DND-41 (cell line): ENCODE data around the gene TEKT3.

Source experiments
- ATAC-seq: fragments of 200-7000 bp; cut with Tn5 transposase; 3 replicates; pipeline ENCODE4 v1.9.1; 2021; ENCODE audit warnings: low read depth; ENCODE audit not compliant: insufficient read depth
- DNase-seq: peaks from one replicate; pipeline ENCODE4 v3.0.0-alpha.2; 2020
- H2AFZ ChIP-seq: 2 replicates; pipeline ENCODE4 v1.6.0; 2012; ENCODE audit warnings: low read depth, low read length
- H3K27ac ChIP-seq: 2 replicates; pipeline ENCODE4 v1.5.1; 2012; ENCODE audit warnings: low read length, inconsistent platforms
- H3K27me3 ChIP-seq: fragments of 200-600 bp; sonication (generic); 2 replicates; pipeline ENCODE4 v1.6.0; 2012; ENCODE audit warnings: low read length, mild to moderate bottlenecking, inconsistent platforms; ENCODE audit not compliant: insufficient read depth, poor library complexity
- H3K36me3 ChIP-seq: 2 replicates; pipeline ENCODE4 v1.5.1; 2012; ENCODE audit warnings: low read length, inconsistent platforms; ENCODE audit not compliant: insufficient read depth
- H3K4me1 ChIP-seq: 2 replicates; pipeline ENCODE4 v1.5.1; 2012; ENCODE audit warnings: mild to moderate bottlenecking, low read length; ENCODE audit not compliant: insufficient read depth
- H3K4me2 ChIP-seq: 2 replicates; pipeline ENCODE4 v1.6.0; 2012; ENCODE audit warnings: mild to moderate bottlenecking, moderate library complexity, low read length, inconsistent platforms; ENCODE audit not compliant: insufficient read depth
- H3K4me3 ChIP-seq, 2 experiments: fragments of 200-600 bp in 1 of 2; shearing (Covaris generic) in 1 of 2; 2 replicates each; pipeline ENCODE4 v1.5.1; 2012 to 2016; ENCODE audit warnings: inconsistent platforms in 2 of 2, low read length in 2 of 2, mild to moderate bottlenecking in 2 of 2, low read depth in 1 of 2, moderate library complexity in 1 of 2
- H3K79me2 ChIP-seq: 2 replicates; pipeline ENCODE4 v1.6.0; 2012; ENCODE audit warnings: low read length, inconsistent platforms; ENCODE audit not compliant: insufficient read depth
- H3K9ac ChIP-seq: 2 replicates; pipeline ENCODE4 v1.6.0; 2012; ENCODE audit warnings: low read depth, mild to moderate bottlenecking, inconsistent platforms, low read length, moderate library complexity
- H3K9me3 ChIP-seq: 2 replicates; pipeline ENCODE4 v1.5.1; 2012; ENCODE audit warnings: low read length, moderate library complexity, mild to moderate bottlenecking, inconsistent platforms; ENCODE audit not compliant: insufficient read depth, severe bottlenecking
- H4K20me1 ChIP-seq: 2 replicates; pipeline ENCODE4 v1.6.0; 2012; ENCODE audit warnings: low read length; ENCODE audit not compliant: insufficient read depth
- EZH2 ChIP-seq: IDR thresholded peaks from 3 replicates; pipeline ENCODE4 v1.6.1; 2012; ENCODE audit warnings: borderline replicate concordance, low read depth, mild to moderate bottlenecking, moderate library complexity, low read length, inconsistent platforms; ENCODE audit not compliant: severe bottlenecking
- TF ChIP-seq, protein P1 (sequence below): IDR thresholded peaks from 2 replicates; pipeline ENCODE4 v1.5.1; 2012; ENCODE audit warnings: borderline replicate concordance, low read length, moderate library complexity, mild to moderate bottlenecking; ENCODE audit not compliant: poor library complexity, severe bottlenecking; ENCODE audit errors: extremely low read depth

Gene TEKT3

DNA sequence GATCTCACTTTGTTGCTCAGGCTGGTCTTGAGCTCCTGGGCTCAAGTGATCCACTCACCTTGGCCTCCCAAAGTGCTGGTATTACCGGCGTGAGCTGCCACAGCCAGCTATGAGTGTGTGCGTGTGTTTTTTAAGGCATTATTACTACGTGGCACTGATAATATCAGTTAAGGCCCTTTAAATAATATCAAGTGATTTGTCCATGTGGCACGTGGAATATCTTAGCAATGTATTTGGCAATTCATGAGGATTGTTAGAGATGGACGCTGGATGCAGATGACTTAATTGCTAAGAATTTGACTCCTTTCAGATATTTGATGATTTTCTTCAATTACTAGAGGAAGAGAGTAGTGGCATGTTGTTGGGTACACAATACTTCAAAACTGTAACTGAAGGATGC, 50.8 kb downstream of the TEKT3 start:
- H3K9me3 ChIP-seq: no peaks in the 10 kb centered on the region
- ATAC-seq (no peak), DNase-seq (no peak)
- H3K36me3 ChIP-seq: no peaks in the 10 kb centered on the region
- no peak overlapping the region for H3K27ac ChIP-seq
- no peak overlapping the region for H3K4me2 ChIP-seq
- H3K79me2 ChIP-seq: no peaks in the 10 kb centered on the region
- no peaks in the 10 kb centered on the region for H3K4me1 ChIP-seq
- no peaks in the 10 kb centered on the region for H4K20me1 ChIP-seq
- H3K9ac ChIP-seq: no peak overlapping the region
- no peak overlapping the region for H2AFZ ChIP-seq
- H3K4me3 ChIP-seq: no peak overlapping the region
- peaks cover 4% of the 10 kb centered on the region for H3K27me3 ChIP-seq
- TF ChIP-seq, protein P1, sequence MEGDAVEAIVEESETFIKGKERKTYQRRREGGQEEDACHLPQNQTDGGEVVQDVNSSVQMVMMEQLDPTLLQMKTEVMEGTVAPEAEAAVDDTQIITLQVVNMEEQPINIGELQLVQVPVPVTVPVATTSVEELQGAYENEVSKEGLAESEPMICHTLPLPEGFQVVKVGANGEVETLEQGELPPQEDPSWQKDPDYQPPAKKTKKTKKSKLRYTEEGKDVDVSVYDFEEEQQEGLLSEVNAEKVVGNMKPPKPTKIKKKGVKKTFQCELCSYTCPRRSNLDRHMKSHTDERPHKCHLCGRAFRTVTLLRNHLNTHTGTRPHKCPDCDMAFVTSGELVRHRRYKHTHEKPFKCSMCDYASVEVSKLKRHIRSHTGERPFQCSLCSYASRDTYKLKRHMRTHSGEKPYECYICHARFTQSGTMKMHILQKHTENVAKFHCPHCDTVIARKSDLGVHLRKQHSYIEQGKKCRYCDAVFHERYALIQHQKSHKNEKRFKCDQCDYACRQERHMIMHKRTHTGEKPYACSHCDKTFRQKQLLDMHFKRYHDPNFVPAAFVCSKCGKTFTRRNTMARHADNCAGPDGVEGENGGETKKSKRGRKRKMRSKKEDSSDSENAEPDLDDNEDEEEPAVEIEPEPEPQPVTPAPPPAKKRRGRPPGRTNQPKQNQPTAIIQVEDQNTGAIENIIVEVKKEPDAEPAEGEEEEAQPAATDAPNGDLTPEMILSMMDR: no peak
- no peak for TF ChIP-seq EZH2

DNA sequence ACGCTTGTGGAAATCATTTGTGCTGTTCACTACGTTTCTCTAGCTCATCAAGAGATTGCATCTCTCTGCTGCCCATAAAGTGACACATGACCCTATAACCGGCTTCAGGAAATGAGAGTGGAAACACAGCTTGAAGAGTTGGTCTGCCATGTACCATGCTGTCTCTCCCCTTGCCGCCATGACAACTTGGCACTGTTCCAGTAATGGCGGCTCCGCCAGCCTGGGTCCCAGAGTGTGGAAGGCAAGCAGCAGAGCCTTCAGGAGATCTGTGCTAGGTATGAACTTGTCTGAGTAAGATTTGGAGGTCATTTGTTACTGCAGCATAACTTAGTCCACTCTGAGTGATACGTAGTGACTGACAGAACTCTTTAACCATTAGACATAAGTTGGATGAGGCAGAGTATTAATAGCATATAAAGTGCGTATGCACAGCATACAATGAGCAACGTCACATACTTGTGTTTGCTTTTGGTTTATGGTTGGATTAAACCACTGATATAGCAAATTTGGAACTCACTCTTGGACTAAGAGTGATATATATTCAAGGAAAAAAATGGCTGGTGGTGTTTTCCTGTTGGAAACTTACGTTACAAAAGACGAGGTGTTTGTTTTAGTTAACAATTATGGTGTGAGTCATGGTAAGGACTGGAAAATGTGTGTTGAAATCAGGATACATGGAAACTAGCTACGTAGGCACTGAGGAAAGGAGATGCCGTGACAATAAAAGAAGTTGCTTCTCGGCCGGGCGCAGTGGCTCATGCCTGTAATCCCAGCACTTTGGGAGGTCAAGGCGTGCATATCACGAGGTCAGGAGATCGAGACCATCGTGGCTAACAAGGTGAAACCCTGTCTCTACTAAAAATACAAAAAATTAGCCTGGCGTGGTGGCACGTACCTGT, 51.9 kb downstream of the TEKT3 start:
- no peak for TF ChIP-seq EZH2
- TF ChIP-seq, protein P1: no peak
- Histone ChIP-seq H3K9ac (no peak overlapping the region), H3K9me3 (no peaks in the 10 kb centered on the region), H3K36me3 (no peaks in the 10 kb centered on the region), H3K27ac (no peak overlapping the region), H2AFZ (no peak overlapping the region), H3K79me2 (no peaks in the 10 kb centered on the region), H3K4me1 (no peaks in the 10 kb centered on the region), H3K27me3 (peaks cover 9% of the 10 kb centered on the region), H4K20me1 (no peaks in the 10 kb centered on the region), H3K4me2 (no peak overlapping the region), H3K4me3 (no peak overlapping the region)
- no peak for DNase-seq
- no peak for ATAC-seq

DNA sequence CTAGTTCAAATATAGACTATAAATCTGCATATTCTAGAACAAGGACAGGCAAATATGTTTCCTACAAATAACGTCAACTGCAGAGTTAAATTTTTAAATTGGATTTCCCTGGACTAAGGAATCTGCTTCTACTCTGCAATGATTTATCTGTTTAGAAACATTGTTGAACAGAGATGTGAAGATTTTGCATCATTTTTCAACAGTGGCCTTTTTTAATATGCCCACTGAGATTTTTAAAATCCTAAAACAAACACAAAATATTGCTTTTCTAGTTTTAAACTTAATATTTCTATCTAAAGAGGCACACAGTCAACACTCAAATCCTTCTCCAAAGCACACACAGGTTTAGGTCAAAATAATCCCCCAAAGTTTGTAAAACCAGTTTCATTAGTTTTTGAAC, 52.5 kb downstream of the TEKT3 start:
- no peaks in the 10 kb centered on the region for H3K4me1 ChIP-seq
- no peaks in the 10 kb centered on the region for H3K36me3 ChIP-seq
- H2AFZ ChIP-seq: no peak overlapping the region
- H3K27me3 ChIP-seq: peaks cover 9% of the 10 kb centered on the region
- no peak for TF ChIP-seq EZH2
- TF ChIP-seq, protein P1: no peak
- H3K4me2 ChIP-seq: no peak overlapping the region
- H3K4me3 ChIP-seq: no peak overlapping the region
- DNase-seq (no peak), ATAC-seq (no peak)
- no peaks in the 10 kb centered on the region for H3K79me2 ChIP-seq
- H4K20me1 ChIP-seq: no peaks in the 10 kb centered on the region
- no peaks in the 10 kb centered on the region for H3K9me3 ChIP-seq
- H3K9ac ChIP-seq: no peak overlapping the region
- no peak overlapping the region for H3K27ac ChIP-seq
